Measurements from ENCODE around the gene MYO15A. TPM values are rescaled to one million over a fixed set of nuclear protein-coding genes. Genes with fewer than 3 reads are reported as not detected.

MYO15A gene
- total RNA-seq, 1 donor: 0.45 TPM

DNA sequence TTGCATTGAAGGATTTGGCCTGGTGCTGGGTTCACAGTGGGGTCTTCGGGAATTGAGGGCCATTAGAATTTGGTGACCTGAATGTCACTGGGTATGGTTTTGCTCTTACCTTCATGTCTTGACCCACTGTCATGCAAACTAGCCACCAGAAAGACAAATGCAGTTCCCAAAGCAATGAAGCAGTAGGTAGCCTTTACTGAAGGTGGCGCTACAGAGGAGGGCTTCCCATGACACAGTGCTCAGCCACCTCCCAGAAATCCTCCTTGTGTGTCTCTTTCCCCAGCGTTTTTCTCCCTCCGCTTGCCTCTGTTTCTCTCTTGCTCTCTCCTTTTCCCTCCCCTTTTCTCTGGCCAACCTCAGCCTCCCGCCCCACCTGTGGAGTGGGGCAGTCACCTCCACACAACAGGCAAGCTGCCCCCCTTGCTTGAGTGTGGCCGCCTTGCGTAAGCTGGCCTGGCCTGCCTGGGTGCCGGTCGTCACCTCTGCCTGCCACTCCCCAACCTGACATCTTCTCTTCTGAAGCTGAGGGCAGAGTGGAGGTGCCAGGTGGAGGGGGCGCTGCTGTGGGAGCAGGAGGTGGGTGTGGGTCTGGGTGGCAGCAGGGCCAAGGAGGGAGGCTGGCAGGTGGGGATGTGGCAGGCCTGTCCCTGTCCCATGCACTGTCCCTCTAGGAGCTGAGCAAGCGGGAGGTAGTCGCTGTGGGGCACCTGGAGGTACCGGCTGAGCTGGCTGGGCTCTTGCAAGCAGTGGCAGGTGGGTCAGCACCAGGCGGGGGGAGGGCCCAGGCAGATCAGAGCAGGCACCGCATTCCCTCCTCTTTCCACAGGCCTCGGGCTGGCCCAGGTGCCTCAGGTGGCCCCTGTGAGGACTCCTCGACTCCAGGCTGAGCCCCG, 34.7 kb downstream of the MYO15A start:
- H3K4me3 ChIP-seq (ENCODE audit: low read depth, low read length): no peak overlapping the region
- DNase-seq (ENCODE audit: low read depth): no peak
- TF ChIP-seq, protein P1, sequence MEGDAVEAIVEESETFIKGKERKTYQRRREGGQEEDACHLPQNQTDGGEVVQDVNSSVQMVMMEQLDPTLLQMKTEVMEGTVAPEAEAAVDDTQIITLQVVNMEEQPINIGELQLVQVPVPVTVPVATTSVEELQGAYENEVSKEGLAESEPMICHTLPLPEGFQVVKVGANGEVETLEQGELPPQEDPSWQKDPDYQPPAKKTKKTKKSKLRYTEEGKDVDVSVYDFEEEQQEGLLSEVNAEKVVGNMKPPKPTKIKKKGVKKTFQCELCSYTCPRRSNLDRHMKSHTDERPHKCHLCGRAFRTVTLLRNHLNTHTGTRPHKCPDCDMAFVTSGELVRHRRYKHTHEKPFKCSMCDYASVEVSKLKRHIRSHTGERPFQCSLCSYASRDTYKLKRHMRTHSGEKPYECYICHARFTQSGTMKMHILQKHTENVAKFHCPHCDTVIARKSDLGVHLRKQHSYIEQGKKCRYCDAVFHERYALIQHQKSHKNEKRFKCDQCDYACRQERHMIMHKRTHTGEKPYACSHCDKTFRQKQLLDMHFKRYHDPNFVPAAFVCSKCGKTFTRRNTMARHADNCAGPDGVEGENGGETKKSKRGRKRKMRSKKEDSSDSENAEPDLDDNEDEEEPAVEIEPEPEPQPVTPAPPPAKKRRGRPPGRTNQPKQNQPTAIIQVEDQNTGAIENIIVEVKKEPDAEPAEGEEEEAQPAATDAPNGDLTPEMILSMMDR (IDR thresholded peaks at IDR 0.05; ENCODE audit: insufficient read depth, low read length): peak; percentile 40

DNA sequence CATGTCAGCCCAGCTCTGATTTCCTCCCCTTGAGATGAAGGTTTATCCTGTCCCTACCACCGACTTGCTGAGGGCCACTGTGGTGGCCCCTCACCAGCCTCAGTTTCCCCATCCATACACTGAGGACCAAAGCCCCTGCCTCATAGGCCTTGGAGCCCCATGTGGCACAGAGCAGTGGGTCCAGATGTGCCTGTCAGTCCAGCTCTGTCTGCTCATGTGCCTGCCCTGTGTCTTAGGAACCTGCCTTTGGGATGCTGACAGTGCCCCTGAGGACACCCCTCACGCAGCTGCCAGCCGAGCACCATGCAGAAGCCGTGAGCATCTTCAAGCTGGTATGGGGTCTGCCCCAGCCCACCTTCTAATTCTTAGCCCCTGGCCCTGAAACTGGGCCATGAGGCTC, 35.7 kb downstream of the MYO15A start:
- no peak for DNase-seq (ENCODE audit: low read depth)
- H3K4me3 ChIP-seq (ENCODE audit: low read depth, low read length): no peak overlapping the region
- TF ChIP-seq, protein P1 (IDR thresholded peaks at IDR 0.05; ENCODE audit: insufficient read depth, low read length): no peak

DNA sequence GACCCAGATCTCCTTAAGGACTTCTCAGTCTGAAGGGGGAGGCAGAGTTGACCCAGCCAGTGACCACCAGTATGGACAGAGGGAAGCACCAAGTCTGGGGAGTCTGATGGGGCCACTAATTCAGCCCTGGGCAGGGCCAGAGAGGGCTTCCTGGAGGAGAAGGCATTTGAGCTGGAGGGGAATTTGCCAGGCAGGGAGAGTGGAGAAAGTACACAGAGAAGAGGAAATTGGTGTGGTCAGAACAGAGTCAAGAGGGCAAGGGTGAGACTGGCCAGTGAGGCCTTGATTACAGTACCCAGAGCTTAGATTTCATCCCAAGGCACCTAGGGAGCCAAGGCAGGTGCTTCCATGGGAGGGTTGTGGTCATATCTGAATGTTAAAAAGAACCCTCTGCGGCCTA, 36.3 kb downstream of the MYO15A start:
- no peak overlapping the region for H3K4me3 ChIP-seq (ENCODE audit: low read depth, low read length)
- TF ChIP-seq, protein P1 (IDR thresholded peaks at IDR 0.05; ENCODE audit: insufficient read depth, low read length): no peak
- no peak for DNase-seq (ENCODE audit: low read depth)

DNA sequence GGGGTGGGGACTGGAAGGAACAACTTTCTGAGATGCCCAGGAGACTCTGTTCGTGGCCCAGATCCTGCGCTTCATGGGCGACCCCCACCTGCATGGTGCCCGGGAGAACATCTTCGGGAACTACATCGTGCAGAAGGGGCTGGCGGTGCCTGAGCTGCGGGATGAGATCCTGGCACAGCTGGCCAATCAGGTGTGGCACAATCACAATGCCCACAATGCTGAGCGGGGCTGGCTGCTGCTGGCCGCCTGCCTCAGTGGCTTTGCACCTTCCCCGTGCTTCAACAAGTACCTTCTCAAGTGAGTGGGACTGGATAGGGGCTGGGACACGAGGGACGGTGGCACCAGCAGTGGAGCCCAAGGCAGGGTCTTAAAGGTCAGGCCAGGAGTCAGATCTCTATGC, 37.3 kb downstream of the MYO15A start:
- no peak for DNase-seq (ENCODE audit: low read depth)
- TF ChIP-seq, protein P1 (IDR thresholded peaks at IDR 0.05; ENCODE audit: insufficient read depth, low read length): no peak
- no peak overlapping the region for H3K4me3 ChIP-seq (ENCODE audit: low read depth, low read length)

DNA sequence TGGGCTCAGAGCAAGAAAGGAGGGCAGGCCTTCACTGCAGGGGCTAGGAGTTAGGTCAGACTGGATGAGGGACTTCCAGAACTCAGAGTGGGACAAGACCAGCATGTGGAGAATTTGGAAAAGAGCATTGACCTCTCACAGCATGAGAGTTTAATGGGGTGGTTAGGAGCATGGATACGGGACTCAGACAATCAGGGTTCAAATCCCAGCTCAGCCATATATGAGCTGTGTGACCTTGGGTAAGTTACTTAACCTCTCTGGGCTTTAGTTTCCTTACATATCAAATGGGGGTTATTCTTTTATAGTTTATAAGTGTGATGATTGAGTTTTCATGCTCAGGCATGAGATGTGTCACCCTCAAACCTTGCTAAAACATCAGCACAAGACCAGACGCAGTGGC, 37.7 kb downstream of the MYO15A start:
- no peak overlapping the region for H3K4me3 ChIP-seq (ENCODE audit: low read depth, low read length)
- TF ChIP-seq, protein P1 (IDR thresholded peaks at IDR 0.05; ENCODE audit: insufficient read depth, low read length): no peak
- no peak for DNase-seq (ENCODE audit: low read depth)

DNA sequence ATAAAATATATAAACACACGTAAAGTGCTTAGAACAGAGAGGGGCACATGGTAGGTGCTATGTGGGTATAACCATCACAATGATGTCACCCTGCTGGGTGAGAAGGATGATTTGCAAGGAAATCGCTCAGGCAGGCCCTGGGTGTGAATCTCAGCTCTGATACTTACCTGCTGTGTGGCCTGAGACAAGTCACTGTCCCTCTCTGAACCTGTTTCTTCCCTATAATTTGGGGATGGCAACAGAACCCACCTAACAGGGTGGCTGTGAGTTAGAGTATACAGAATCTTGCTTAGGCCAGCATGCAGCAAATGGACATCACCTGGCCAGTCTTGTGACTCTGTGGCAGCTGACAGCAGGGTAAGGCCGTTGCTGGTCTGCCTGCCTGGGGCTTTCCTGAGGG, 38.4 kb downstream of the MYO15A start:
- DNase-seq (ENCODE audit: low read depth): no peak
- H3K4me3 ChIP-seq (ENCODE audit: low read depth, low read length): no peak overlapping the region
- TF ChIP-seq, protein P1 (IDR thresholded peaks at IDR 0.05; ENCODE audit: insufficient read depth, low read length): no peak
